Osteoblast (primary cell): Measurements from ENCODE around the gene A2M. TPM values are rescaled to one million over a fixed set of nuclear protein-coding genes. Genes with fewer than 3 reads are reported as not detected.

ENCODE experiments used
- DNase-seq: peaks from one replicate; pipeline ENCODE4 v3.0.0; 2011; ENCODE audit warnings: low spot score, mixed read lengths; ENCODE audit not compliant: insufficient read length; ENCODE audit errors: missing footprints
- H2AFZ ChIP-seq: 2 replicates; pipeline ENCODE4 v1.6.0; 2011; ENCODE audit warnings: mild to moderate bottlenecking, low read length
- H3K27ac ChIP-seq: 2 replicates; pipeline ENCODE4 v1.5.1; 2011; ENCODE audit warnings: mild to moderate bottlenecking, low read depth, low read length, moderate library complexity
- H3K27me3 ChIP-seq: 2 replicates; pipeline ENCODE4 v1.6.0; 2012; ENCODE audit warnings: mild to moderate bottlenecking, control low read depth, inconsistent platforms, low read length, moderate library complexity; ENCODE audit not compliant: insufficient read depth
- H3K36me3 ChIP-seq: 2 replicates; pipeline ENCODE4 v1.5.1; 2011; ENCODE audit warnings: mild to moderate bottlenecking, low read length, control low read depth, moderate library complexity; ENCODE audit not compliant: insufficient read depth
- H3K4me1 ChIP-seq: 2 replicates; pipeline ENCODE4 v1.5.1; 2011; ENCODE audit warnings: mild to moderate bottlenecking, low read length, control low read depth, moderate library complexity; ENCODE audit not compliant: insufficient read depth
- H3K4me2 ChIP-seq: 2 replicates; pipeline ENCODE4 v1.6.0; 2011; ENCODE audit warnings: mild to moderate bottlenecking, low read length; ENCODE audit not compliant: insufficient read depth
- H3K4me3 ChIP-seq: fragments of 200-600 bp; sonication (generic); 3 replicates; pipeline ENCODE4 v1.5.1; 2012; ENCODE audit warnings: mild to moderate bottlenecking, low read length, inconsistent platforms; ENCODE audit not compliant: insufficient read depth
- H3K79me2 ChIP-seq: 2 replicates; pipeline ENCODE4 v1.6.0; 2012; ENCODE audit warnings: mild to moderate bottlenecking, low read length, control low read depth, inconsistent platforms; ENCODE audit not compliant: insufficient read depth
- H3K9me3 ChIP-seq: 2 replicates; pipeline ENCODE4 v1.5.1; 2011; ENCODE audit warnings: low read depth, low read length, control low read depth
- H4K20me1 ChIP-seq: 2 replicates; pipeline ENCODE4 v1.6.0; 2012; ENCODE audit warnings: mild to moderate bottlenecking, low read length, control low read depth; ENCODE audit not compliant: insufficient read depth
- total RNA-seq: library from RNA; depleted of rRNA; stranded (reverse); fragments of >200 nt; gene quantifications from 2 replicates; pipeline ENCODE4 v1.2.3, GENCODE V29; 2012
- TF ChIP-seq, protein P1 (sequence below): IDR thresholded peaks from 2 replicates; pipeline ENCODE4 v1.5.1; 2011; ENCODE audit warnings: mild to moderate bottlenecking, low read depth, low read length, moderate library complexity; ENCODE audit errors: extremely low read depth

The A2M gene
- total RNA-seq, 1 donor: 2.2 TPM

DNA sequence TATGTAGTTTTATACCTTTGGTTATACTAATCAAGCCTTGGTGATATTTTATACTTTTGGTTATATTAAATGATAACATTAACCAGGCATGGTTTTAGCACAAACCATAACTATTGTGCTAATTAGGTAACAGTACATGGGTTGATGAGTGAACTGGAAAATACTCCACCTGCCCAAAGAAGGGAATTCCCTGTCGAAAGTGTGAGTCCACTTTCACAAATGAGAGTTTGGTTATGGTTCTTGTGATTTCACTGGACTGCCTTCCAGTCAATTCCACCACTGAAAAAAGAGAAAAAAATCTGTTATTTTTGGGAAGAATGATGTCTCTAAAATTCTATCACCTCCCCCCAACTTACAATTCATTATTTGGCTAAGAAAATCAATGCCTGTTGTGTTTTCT, 9.7 kb downstream of the A2M start:
- H3K4me1 ChIP-seq: no peaks in the 10 kb centered on the region
- no peaks in the 10 kb centered on the region for H3K9me3 ChIP-seq
- H4K20me1 ChIP-seq: no peaks in the 10 kb centered on the region
- H3K4me3 ChIP-seq: no peak overlapping the region
- TF ChIP-seq, protein P1, sequence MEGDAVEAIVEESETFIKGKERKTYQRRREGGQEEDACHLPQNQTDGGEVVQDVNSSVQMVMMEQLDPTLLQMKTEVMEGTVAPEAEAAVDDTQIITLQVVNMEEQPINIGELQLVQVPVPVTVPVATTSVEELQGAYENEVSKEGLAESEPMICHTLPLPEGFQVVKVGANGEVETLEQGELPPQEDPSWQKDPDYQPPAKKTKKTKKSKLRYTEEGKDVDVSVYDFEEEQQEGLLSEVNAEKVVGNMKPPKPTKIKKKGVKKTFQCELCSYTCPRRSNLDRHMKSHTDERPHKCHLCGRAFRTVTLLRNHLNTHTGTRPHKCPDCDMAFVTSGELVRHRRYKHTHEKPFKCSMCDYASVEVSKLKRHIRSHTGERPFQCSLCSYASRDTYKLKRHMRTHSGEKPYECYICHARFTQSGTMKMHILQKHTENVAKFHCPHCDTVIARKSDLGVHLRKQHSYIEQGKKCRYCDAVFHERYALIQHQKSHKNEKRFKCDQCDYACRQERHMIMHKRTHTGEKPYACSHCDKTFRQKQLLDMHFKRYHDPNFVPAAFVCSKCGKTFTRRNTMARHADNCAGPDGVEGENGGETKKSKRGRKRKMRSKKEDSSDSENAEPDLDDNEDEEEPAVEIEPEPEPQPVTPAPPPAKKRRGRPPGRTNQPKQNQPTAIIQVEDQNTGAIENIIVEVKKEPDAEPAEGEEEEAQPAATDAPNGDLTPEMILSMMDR: no peak
- no peaks in the 10 kb centered on the region for H3K36me3 ChIP-seq
- H2AFZ ChIP-seq: no peak overlapping the region
- H3K4me2 ChIP-seq: no peak overlapping the region
- H3K27ac ChIP-seq: no peak overlapping the region
- no peak for DNase-seq
- no peaks in the 10 kb centered on the region for H3K79me2 ChIP-seq
- no peaks in the 10 kb centered on the region for H3K27me3 ChIP-seq

DNA sequence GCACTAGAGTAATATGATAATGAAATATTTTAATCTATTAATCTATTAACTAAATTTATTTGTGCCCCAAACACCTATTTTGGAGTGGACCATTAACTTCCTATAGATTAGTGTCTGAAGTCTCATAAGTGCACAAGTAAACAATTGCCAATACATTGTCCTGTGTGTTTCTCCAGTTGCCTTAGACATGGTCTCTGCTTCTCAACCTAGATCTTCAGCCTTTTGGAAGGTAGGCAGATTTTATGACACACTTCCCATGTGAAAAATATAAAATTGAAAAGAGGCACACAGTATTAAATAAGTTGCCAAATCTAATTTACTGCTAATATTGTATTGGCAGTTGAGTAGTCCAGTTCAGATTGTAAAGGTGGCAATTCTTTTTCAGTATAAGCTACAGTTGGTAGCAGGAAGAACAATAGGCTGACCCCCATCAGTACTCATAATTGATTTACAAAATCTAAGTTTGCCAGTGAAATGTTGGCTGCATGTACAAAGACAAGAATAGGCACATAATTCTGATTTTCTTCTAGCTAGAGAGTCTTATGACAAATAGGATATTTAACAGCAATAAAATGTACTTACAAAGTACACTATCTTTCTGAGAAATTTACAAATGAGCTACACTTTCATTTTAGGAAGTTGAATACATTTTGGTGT, 10.8 kb downstream of the A2M start:
- no peak for DNase-seq
- no peak overlapping the region for H3K4me2 ChIP-seq
- H3K79me2 ChIP-seq: no peaks in the 10 kb centered on the region
- no peaks in the 10 kb centered on the region for H4K20me1 ChIP-seq
- H3K27ac ChIP-seq: no peak overlapping the region
- TF ChIP-seq, protein P1: no peak
- H3K27me3 ChIP-seq: no peaks in the 10 kb centered on the region
- no peaks in the 10 kb centered on the region for H3K4me1 ChIP-seq
- no peaks in the 10 kb centered on the region for H3K9me3 ChIP-seq
- no peak overlapping the region for H3K4me3 ChIP-seq
- H2AFZ ChIP-seq: no peak overlapping the region
- no peaks in the 10 kb centered on the region for H3K36me3 ChIP-seq

DNA sequence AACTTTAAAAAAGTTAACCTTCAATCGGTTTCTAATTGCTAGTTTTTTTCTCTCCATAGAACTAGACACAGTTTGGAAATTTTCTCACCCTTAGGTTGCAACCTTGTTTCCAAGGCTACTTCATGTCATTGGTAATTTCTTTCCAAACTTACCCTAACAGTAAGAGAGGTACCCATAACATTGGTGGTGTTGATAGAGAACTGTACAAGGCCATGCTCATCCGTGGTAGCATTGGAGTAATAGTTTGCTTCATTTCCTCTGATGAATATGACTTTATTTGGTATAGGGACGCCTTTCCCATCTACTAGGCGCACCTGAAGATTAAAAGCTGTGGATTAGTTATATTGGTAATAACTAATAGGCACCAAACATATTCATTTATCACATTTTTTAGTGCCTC, 11.6 kb downstream of the A2M start:
- H3K4me1 ChIP-seq: no peaks in the 10 kb centered on the region
- no peaks in the 10 kb centered on the region for H3K9me3 ChIP-seq
- no peaks in the 10 kb centered on the region for H3K36me3 ChIP-seq
- no peaks in the 10 kb centered on the region for H3K27me3 ChIP-seq
- H2AFZ ChIP-seq: no peak overlapping the region
- no peak overlapping the region for H3K4me2 ChIP-seq
- H4K20me1 ChIP-seq: no peaks in the 10 kb centered on the region
- no peak for DNase-seq
- no peak overlapping the region for H3K4me3 ChIP-seq
- no peaks in the 10 kb centered on the region for H3K79me2 ChIP-seq
- TF ChIP-seq, protein P1: no peak
- H3K27ac ChIP-seq: no peak overlapping the region

DNA sequence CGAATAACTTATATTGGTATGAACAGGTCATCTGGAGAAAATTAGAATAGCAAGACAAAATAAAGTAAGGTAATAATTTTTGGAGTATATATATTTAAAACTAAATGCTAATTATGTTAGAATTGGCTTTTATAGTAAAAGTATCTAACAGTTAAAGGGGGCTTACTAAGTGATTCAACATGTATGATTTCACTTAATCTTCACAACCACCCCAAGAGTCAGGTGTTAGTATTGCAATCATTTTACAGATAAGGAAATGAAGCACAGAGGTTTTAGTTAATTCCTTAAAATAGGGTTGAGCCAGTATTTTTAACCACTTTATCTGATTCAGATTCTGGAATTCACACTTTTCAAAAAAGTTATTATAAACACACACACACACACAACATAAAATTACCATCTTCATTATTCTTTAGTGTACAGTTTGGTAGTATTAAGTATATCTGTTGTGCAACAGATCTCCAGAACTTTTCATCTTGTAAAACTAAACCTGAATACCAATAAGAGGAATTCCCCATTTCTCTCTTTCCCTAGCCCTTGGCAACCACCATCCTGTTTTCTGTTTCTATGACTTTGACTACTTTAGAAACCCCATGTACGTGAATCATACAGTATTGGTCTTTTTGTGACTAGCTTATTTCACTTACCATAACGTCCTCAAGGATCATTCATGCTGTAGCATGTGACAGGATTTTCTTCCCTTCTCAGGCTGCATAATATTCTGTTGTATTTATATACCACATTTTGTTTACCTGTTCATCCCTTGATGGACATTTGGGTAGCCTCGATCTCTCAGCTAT, 12.5 kb downstream of the A2M start:
- no peak for DNase-seq
- H3K27me3 ChIP-seq: no peaks in the 10 kb centered on the region
- no peaks in the 10 kb centered on the region for H3K4me1 ChIP-seq
- H3K27ac ChIP-seq: no peak overlapping the region
- no peaks in the 10 kb centered on the region for H3K79me2 ChIP-seq
- no peaks in the 10 kb centered on the region for H3K9me3 ChIP-seq
- TF ChIP-seq, protein P1: no peak
- no peaks in the 10 kb centered on the region for H4K20me1 ChIP-seq
- H2AFZ ChIP-seq: no peak overlapping the region
- H3K4me3 ChIP-seq: no peak overlapping the region
- H3K36me3 ChIP-seq: no peaks in the 10 kb centered on the region
- no peak overlapping the region for H3K4me2 ChIP-seq
